ENCODE measurements around the gene ARHGEF10L.
A peak's percentile ranks its signal among the peaks of the same experiment; 100 is the strongest.

Gene ARHGEF10L

GRCh38 chr1:17636612-17637011, 97.1 kb downstream of the ARHGEF10L start:
- peak; percentile 67 for DNase-seq

GRCh38 chr1:17637055-17637454, 97.6 kb downstream of the ARHGEF10L start:
- DNase-seq: no peak

- no peak for DNase-seq
Observed at GRCh38 chr1:17639703-17640340, 100.3 kb downstream of the ARHGEF10L start.

DNA sequence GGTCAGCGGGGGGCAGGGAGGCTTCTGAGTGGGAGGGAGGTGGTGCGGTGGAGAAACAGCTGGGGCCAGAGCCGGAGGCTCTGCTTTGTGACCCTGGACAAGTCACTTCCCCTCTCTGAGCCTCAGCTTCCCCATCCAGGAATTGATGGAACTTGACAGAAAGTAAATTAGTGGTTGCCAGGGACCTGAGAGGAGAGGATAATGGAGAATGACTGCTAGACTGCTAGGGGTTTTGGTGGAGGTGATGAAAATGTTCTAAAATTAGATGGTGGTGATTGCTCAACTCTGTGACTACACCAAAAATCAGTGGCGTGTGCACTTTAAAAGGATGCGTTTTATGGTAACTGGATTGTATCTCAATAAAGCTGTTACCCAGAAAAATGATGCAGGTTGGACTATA, 100.9 kb downstream of the ARHGEF10L start:
- no peak for DNase-seq

DNA sequence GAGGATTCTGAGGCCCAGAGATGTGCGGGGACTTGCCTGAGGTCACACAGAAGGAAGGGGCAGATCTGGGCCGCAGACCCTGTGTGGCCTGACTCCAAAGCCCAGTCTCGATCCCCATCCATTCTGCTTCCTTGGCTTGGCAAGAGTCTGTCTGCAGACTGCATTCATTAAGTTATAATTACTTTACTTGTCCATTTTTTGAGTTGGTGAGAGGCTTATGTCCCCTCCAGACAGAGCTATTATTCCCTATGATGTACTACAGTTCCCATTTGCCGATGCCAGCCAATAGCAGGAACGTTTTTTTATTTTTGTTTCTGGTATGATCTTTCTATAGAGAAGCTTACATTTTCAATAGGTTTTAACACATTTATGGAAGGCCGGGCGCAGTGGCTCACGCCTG, 101.5 kb downstream of the ARHGEF10L start:
- no peak for DNase-seq

GRCh38 chr1:17642169-17642568, 102.7 kb downstream of the ARHGEF10L start:
- DNase-seq: no peak

DNA sequence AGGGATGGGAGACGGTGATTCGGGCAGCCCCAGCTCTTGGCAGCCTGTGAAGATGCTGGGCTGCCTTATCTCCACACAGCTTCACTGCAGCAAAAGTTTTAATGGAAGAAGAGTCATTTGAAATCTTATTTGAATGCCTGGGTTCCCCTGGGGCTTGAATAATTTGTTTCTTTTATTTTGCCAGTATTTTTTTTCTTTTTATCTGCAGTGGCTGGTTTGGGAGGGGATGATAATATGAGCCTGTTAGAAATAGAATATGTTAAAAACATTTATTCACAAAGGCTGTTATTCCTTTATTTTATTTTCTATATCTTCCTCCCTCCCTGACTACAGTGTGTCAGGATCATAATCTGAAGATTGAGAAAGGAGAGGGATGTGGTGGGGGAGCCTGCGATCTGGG, 103.4 kb downstream of the ARHGEF10L start:
- DNase-seq: no peak

DNA sequence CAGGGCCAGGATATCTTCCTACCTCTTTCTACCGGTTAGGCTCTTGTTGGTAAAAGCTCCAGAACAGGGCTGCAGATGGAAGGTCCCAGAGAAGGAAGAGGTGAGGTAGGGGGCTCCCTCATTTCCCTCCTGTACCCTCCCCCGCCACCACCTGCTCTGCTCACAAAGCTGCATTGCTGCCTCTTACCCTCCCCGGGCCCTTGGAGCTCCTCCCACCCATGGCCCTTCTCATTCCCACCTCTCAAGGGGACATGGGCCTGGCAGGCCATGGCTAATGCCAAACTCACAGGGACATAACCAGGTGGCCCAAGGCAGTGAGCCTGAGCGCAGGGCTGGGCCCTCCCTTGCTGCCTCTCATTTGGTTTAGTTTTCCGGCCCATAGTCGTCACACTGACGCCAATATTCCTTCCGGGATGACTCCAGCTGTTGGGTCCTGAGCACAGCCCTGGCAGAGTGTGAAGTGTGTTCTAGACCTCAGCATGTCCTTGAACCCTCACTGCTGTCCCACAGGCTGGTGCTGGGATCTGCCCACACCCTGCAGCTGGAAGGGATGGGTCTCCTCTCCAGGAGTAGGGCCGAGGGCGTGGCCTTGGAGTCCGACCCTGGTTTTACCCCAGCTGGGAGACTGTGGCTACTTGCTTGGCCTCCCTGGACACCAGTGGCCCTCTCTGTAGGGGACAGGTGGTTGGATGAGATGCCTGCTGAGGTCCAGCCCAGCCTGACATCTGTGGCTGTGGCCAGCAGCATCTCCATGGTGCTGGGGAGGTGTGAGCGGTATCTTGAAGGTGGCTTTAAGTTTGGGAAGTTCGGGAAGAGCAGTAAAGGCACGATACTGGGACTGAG, 104.6 kb downstream of the ARHGEF10L start:
- no peak for DNase-seq

GRCh38 chr1:17645068-17645911, 105.8 kb downstream of the ARHGEF10L start:
- DNase-seq: no peak

- no peak for DNase-seq
Observed at GRCh38 chr1:17646444-17647280, 107.2 kb downstream of the ARHGEF10L start.

- DNase-seq: no peak
Observed at GRCh38 chr1:17648457-17649145, 109.1 kb downstream of the ARHGEF10L start.

DNA sequence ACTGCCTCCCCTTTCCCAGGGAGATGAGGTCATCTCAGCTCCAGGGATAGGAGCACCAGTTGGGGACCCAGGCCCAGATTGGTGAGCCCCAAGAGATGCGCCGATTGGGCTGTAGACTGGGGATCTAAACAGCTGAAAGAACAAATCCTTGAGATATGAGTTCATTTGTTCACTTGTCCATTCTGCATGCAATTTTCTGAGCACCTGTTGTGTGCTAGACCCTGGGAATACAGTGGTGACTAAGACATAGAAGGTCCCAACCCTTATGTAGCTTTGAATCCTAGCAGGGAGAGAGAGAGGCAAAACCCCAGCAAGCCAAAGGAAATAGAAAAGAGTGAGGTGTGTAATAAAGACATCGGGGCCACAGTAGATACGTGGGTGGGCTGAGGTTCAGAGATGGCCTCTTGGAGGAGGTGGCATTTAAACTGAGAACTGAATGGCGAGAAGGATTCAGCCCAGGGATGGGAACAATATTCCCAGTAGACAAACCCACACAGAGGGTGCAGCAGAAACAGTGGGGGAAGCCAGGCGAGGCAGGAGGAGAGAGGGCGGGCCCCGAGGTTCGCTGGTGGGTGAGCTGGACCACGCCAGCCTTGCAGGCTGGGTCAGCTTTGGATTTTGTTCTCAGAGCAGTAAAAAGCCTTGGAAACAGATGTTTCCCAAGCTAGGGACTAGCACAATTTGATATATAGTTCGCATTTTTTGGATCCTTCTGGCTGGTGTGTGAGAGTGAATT, 110.0 kb downstream of the ARHGEF10L start:
- no peak for DNase-seq

- no peak for DNase-seq
Observed at GRCh38 chr1:17653276-17653675, 113.8 kb downstream of the ARHGEF10L start.

GRCh38 chr1:17653728-17654351, 114.3 kb downstream of the ARHGEF10L start:
- peak; percentile 30 for DNase-seq

- no peak for DNase-seq
Observed at GRCh38 chr1:17654519-17654918, 115.0 kb downstream of the ARHGEF10L start.

DNA sequence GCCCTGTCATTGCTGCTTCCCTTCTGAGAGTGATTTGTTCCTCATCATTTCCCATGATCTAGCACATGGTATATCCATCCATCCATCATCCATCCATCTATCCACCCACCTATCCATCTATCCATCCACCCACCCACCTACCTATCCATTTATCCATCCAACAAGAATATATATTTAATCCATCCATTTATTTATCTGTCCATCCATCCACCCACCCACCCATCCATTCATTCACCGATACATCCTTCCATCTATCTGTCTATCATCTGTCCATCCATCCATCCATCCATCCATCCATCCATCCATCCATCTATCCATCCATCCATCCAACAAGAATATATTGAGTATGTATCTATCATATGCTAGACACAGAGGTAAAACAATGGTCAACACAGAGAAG, 115.7 kb downstream of the ARHGEF10L start:
- DNase-seq: no peak

DNA sequence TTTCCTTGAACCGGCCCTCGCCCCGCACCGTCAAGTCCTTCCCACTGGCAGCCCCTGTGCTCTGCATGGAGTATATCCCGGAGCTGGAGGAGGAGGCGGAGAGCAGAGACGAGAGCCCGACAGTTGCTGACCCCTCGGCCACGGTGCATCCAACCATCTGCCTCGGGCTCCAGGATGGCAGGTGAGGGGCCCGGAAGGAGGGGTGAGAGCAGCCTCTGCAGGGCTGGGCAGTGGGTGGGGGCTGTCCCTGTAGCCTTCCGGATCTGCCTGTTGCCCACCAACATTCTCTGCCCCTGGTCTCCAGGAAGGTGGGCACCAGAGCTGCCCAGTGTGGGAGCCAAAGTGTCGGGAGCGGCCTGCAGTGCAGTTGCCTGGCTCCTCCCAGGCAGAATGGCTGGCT, 116.4 kb downstream of the ARHGEF10L start:
- DNase-seq: no peak

DNA sequence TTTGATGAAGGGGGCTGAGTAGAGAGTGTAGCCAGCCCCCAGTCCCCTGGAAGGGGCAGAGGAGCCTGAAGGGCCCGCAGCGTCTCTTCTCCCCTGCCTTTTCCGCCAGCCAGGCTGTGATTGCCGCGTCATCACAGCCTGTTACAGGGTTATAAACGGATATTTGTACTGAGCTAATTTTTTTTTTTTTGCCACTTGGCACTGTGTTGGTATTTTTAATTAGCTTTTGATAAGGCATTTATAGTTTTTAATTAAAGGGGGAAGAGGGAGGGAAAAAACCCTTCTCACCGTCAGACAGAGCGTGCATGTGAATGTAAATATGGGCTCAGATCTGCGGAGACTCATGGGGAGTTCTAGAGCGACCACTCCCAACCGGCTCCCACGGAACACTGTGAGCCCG, 117.9 kb downstream of the ARHGEF10L start:
- DNase-seq: no peak

GRCh38 chr1:17658837-17659236, 119.3 kb downstream of the ARHGEF10L start:
- DNase-seq: no peak

DNA sequence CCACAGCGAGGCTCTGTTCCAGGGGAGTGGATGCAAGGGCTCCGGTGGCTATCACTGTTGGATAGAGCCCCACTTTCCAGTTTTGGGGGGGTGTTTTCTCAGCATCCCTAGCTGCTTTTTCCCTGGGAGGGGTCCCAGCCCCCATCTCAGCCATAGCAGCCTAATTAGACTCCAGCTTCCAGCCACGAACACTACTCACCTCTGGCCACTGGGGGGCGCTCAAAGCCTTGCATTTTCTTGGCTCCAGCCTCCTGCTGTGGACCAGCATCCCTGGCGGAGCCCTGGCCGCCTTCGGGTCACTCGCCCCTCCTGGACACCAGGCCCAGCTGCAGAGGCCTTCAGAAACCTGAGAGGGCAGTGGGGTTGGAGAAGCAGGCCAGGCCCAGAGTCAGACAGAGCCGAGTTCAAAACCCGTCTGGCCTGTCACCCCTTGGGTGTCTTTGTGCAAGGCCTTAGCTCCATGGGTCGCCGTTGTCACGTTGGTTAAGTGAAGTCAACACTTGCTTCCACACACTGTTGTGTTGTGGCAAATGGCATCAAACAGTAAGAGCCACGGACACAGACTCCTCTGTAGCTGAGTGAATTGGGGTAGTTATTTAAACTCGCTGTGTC, 122.2 kb downstream of the ARHGEF10L start:
- peak; percentile 53 for DNase-seq

Data from fibroblast of skin of back (primary cell).